Measurements from ENCODE around the gene C10orf95.

DNA sequence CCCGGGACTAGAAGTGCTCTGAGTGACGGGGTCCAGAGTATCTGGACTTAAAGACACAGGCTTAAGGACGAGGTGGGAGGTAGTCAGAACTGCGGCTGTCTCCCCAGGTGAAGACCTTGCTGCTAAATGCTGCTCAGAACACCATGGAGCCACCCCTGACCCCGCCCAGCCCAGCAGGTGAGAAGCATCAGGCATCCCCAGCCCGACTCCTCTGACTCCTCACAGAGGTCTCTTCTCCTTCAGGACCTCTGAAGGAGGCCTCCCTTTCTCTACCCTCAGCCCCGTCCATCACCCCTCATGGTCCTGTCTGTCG is 50.0 kb downstream of the C10orf95 start:
- no peak for TF ChIP-seq CTCF (IDR thresholded peaks at IDR 0.05)
- no peak for TF ChIP-seq POLR2AphosphoS5 (IDR thresholded peaks at IDR 0.05)

All from sigmoid colon (tissue), 4 donors.